ENCODE results near the gene MCF2L.

DNA sequence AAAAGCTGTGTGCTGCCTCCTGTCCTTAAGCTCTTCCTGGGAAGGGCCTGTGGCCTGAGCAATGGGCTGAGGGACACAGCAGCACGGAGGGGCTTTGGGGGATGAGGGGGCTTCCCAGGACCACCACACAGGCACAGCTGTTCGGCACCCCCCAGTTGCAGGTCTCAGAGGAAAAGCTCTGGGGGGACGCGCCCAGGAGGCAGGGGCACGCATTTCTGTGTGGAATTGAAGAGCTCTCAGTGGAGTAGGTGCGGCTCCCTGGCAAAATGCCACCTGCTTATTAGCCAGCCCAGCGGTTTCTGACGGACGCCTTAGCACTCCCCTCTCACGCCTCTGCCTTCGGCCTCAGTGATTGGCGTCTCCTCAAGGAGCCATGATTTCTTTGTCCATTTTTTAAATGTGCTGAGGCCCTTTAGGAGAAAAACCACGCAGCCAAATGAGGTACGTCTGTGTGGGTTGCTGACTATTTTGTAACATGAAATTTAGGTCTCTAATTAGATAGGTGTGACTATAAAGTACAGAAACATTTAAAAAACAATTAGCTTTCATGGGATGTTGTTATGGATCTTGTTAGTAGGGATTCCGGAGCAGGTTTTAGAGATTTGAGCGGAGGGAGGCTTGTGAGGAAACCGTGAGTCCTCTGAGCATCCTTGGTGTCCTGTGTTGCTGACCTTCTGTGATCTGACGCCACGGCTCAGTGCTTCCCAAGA is 4.0 kb downstream of the MCF2L start:
- TF ChIP-seq EZH2 (IDR thresholded peaks at IDR 0.05; ENCODE audit: low read length, unreplicated experiment) (no peak), CTCF (conservative IDR thresholded peaks at IDR 0.05; ENCODE audit: low read depth, low read length) (no peak), EZH2phosphoT487 (IDR thresholded peaks at IDR 0.05; ENCODE audit: borderline replicate concordance, low read length) (no peak)
